GM21619 (cell line): ENCODE measurements around the gene EML5.
A peak's percentile ranks its signal among the peaks of the same experiment; 100 is the strongest.

Experiments
- ATAC-seq: cut with Tn5 transposase; IDR thresholded peaks from one replicate; pipeline ENCODE4 v1.9.1; 2021; ENCODE audit not compliant: unreplicated experiment

EML5 gene

DNA sequence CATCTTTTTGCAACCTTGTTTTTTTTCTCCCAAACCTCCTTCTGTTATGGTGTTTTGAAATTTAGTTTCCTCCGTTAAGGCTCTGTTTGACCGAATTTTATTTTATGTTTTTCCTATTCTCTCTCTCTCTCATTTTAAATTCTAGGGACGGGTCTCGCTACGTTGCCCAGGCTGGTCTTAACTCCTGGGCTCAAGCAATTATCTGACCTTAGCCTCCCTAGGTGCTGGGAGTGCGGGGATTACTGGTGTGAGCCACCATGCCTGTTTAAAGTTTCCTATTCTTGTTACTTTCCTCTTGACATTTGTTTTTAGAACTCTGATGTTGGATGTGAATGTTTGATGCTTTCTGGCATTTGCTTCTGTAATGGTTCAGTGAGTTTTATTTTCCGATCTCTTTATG lies 228.9 kb downstream of the EML5 start:
- no peak for ATAC-seq

DNA sequence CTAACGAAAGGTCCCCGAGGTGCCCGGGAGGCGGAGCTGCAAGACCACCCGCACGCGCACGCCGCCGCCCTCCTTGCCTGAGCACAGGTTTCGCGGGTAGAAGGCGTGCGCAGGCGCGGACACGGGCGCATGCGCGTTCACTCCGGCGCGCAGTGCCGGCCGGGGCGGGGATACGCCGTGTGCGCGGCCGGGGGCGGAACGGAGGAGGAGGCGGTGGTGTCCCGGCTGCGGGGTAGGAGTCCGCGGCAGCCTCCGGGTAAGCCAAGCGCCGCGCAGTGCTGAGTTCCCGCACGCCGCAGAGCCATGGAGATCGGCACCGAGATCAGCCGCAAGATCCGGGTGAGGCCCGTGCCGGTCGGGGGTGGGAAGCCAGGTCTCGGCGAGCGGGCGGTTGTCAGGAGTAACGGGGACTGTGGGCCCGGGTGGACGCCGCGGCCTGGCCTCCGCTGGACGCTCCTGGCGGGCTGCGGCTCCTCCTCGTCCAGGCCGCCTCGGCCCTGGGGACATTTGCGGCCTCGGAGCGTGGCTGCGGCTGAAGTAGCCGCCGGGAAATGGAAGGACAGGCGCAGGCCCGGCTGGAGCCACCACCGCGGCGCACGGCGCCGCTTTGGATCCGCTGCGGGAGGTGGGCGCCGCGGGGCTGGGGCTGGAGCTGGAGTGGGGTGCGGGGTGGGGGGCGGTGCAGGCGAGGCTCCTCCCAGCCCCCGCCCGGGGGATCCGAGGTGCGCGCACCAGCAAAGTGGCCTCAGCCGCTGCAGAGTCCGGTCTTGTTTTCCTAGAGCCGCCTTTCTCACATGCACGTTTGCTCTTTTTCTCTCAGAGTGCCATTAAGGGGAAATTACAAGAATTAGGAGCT lies 229.7 kb downstream of the EML5 start, which contains the start of gene ZC3H14:
TSS of gene ZC3H14 (plus strand) at position 207 of the 856 bp plus-strand sequence. CDS start at position 304, 97 bp downstream.
- ATAC-seq: peak; percentile 93

DNA sequence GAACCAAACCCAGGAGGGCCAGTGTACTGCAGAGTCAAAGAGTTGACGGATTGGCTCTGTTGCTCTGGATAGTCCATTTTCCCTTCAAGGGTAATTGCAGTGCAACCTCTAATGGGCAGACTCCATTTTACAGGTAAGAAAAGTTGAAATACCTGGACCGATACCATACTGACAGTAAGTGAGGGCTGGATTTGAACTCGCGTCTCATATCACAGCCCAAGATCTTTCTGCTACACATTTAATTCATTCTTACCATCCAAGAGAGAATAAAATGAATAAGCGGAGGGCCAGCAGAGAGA lies 230.3 kb downstream of the EML5 start:
- no peak for ATAC-seq
